GM23338 (cell line): ENCODE measurements around the gene SERPINB10. TPM values are rescaled to one million over a fixed set of nuclear protein-coding genes. Genes with fewer than 3 reads are reported as not detected.

ENCODE experiments used
- ATAC-seq: fragments of 200-7000 bp; cut with Tn5 transposase; 3 replicates; pipeline ENCODE4 v1.9.1; 2020
- DNase-seq: peaks from one replicate; pipeline ENCODE4 v3.0.0-alpha.2; 2015; ENCODE audit warnings: low spot score
- H2AFZ ChIP-seq: fragments of 200-600 bp; sonication (generic); 2 replicates; pipeline ENCODE4 v1.8.0; 2016; ENCODE audit warnings: antibody characterized with exemption, mild to moderate bottlenecking, moderate library complexity
- H3F3A ChIP-seq: fragments of 200-600 bp; sonication (generic); replicated peaks from 2 replicates; pipeline ENCODE4 v1.8.0; 2017; ENCODE audit warnings: antibody characterized with exemption, mixed run types, low read depth
- H3K27ac ChIP-seq: fragments of 200-600 bp; sonication (generic); 2 replicates; pipeline ENCODE4 v1.6.1; 2016; ENCODE audit warnings: low read depth
- H3K27me3 ChIP-seq: fragments of 200-600 bp; sonication (generic); 2 replicates; pipeline ENCODE4 v1.8.0; 2016; ENCODE audit warnings: mild to moderate bottlenecking, mixed run types, moderate library complexity; ENCODE audit not compliant: insufficient read depth
- H3K36me3 ChIP-seq: fragments of 200-600 bp; sonication (generic); 2 replicates; pipeline ENCODE4 v1.8.0; 2016; ENCODE audit warnings: mild to moderate bottlenecking; ENCODE audit not compliant: insufficient read depth
- H3K4me1 ChIP-seq: fragments of 200-600 bp; sonication (generic); 2 replicates; pipeline ENCODE4 v1.8.0; 2016; ENCODE audit warnings: mild to moderate bottlenecking, moderate library complexity; ENCODE audit not compliant: insufficient read depth
- H3K4me2 ChIP-seq: fragments of 200-600 bp; sonication (generic); 2 replicates; pipeline ENCODE4 v1.7.1; 2017; ENCODE audit warnings: mixed run types
- H3K4me3 ChIP-seq: fragments of 200-600 bp; sonication (generic); 2 replicates; pipeline ENCODE4 v1.6.1; 2016; ENCODE audit warnings: mixed run types
- H3K79me2 ChIP-seq: fragments of 200-600 bp; sonication (generic); replicated peaks from 2 replicates; pipeline ENCODE4 v1.8.0; 2017; ENCODE audit warnings: mild to moderate bottlenecking; ENCODE audit not compliant: insufficient read depth
- H3K9me2 ChIP-seq: fragments of 200-600 bp; sonication (generic); 2 replicates; pipeline ENCODE4 v1.8.0; 2017; ENCODE audit not compliant: insufficient read depth
- H4K20me1 ChIP-seq: fragments of 200-600 bp; sonication (generic); replicated peaks from 2 replicates; pipeline ENCODE4 v1.8.0; 2017; ENCODE audit warnings: mild to moderate bottlenecking; ENCODE audit not compliant: insufficient read depth
- H3K27ac Mint-ChIP-seq: 2 replicates; pipeline ENCODE4 v1.8.0; 2020; ENCODE audit warnings: inconsistent platforms, mild to moderate bottlenecking, moderate library complexity, mixed read lengths
- H3K27me3 Mint-ChIP-seq: 3 replicates; pipeline ENCODE4 v1.8.0; 2022; ENCODE audit warnings: low read depth, mild to moderate bottlenecking, moderate library complexity, mixed read lengths, inconsistent platforms; ENCODE audit not compliant: insufficient read depth, poor library complexity
- H3K36me3 Mint-ChIP-seq: 3 replicates; pipeline ENCODE4 v1.8.0; 2021; ENCODE audit warnings: low read depth, mild to moderate bottlenecking, inconsistent platforms, moderate library complexity, mixed read lengths
- H3K4me1 Mint-ChIP-seq: 3 replicates; pipeline ENCODE4 v1.8.0; 2020; ENCODE audit warnings: mild to moderate bottlenecking, inconsistent platforms, mixed read lengths
- H3K4me3 Mint-ChIP-seq: 3 replicates; pipeline ENCODE4 v1.8.0; 2021; ENCODE audit warnings: moderate library complexity, mild to moderate bottlenecking, inconsistent platforms, mixed read lengths
- H3K9me3 Mint-ChIP-seq: 3 replicates; pipeline ENCODE4 v1.8.0; 2020; ENCODE audit warnings: moderate library complexity, mild to moderate bottlenecking, inconsistent platforms, mixed read lengths
- CREB1 ChIP-seq: fragments of 250-450 bp; sonication (Bioruptor Pico); IDR thresholded peaks from 2 replicates; pipeline ENCODE4 v1.5.0; 2020; ENCODE audit warnings: low read depth, mild to moderate bottlenecking, moderate library complexity
- CTCF ChIP-seq, 2 experiments: fragments of 200-600 bp in 1 of 2; sonication (generic) in 1 of 2; conservative IDR thresholded peaks; 2 replicates each; pipeline versions ENCODE4 v1.5.1 to v1.6.1; 2016 to 2017; ENCODE audit warnings: antibody characterized with exemption in 2 of 2, low read depth in 2 of 2, mild to moderate bottlenecking in 2 of 2, moderate library complexity in 1 of 2
- EZH2phosphoT487 ChIP-seq: fragments of 200-600 bp; sonication (generic); IDR thresholded peaks from one replicate; pipeline ENCODE4 v1.8.1; 2018; ENCODE audit warnings: antibody characterized with exemption; ENCODE audit not compliant: unreplicated experiment
- JUNB ChIP-seq: IDR thresholded peaks from one replicate; pipeline ENCODE4 v1.6.1; 2016; ENCODE audit warnings: antibody characterized with exemption; ENCODE audit not compliant: unreplicated experiment
- STAT1 ChIP-seq: IDR thresholded peaks from one replicate; pipeline ENCODE4 v1.6.1; 2016; ENCODE audit warnings: antibody characterized with exemption; ENCODE audit not compliant: unreplicated experiment
- ZNF114 ChIP-seq: fragments of 250-450 bp; sonication (Bioruptor Pico); IDR thresholded peaks from 2 replicates; pipeline ENCODE4 v1.5.0; 2020; ENCODE audit warnings: mild to moderate bottlenecking, moderate library complexity
- polyA plus RNA-seq: library from polyadenylated mRNA; unstranded; fragments of >200 nt; fragmentation: Nextera tagmentation; extraction: Ambion mirVana; gene quantifications from 2 replicates; pipeline ENCODE4 v1.2.1, GENCODE V29; 2016
- total RNA-seq: library from RNA; depleted of rRNA; stranded (reverse); fragments of >200 nt; shearing (Covaris generic); gene quantifications from 2 replicates; pipeline ENCODE4 v1.2.3, GENCODE V29; 2014
- TF ChIP-seq, protein P1 (sequence below): fragments of 250-450 bp; sonication (Bioruptor Pico); IDR thresholded peaks from 2 replicates; pipeline ENCODE4 v1.5.0; 2020; ENCODE audit warnings: mild to moderate bottlenecking, moderate library complexity
- TF ChIP-seq, protein P2 (sequence below): IDR thresholded peaks from 2 replicates; pipeline ENCODE4 v1.6.1; 2016; ENCODE audit warnings: antibody characterized with exemption

SERPINB10 gene
- total and polyA plus RNA-seq, 2 experiments from 2014 or later: not detected

- Mint-ChIP-seq H3K36me3 (no peaks in the 10 kb centered on the region), H3K27ac (no peak overlapping the region), H3K9me3 (no peaks in the 10 kb centered on the region), H3K27me3 (no peaks in the 10 kb centered on the region), H3K4me1 (no peaks in the 10 kb centered on the region), H3K4me3 (peak overlapping the region; percentile 73; the same call in 2 of the 3 replicates)
- Histone ChIP-seq H3K4me2 (peak overlapping the region; percentile 91), H3K79me2 (no peaks in the 10 kb centered on the region), H3K27ac (no peak overlapping the region), H3K4me3 (peak overlapping the region; percentile 77), H3F3A (no peaks in the 10 kb centered on the region), H2AFZ (peak overlapping the region; percentile 100), H3K4me1 (no peaks in the 10 kb centered on the region; the same call in 1 of the 2 replicates), H3K27me3 (peaks cover 41% of the 10 kb centered on the region), H3K36me3 (no peaks in the 10 kb centered on the region), H3K9me2 (no peaks in the 10 kb centered on the region), H4K20me1 (no peaks in the 10 kb centered on the region)
- peak; percentile 98 for ATAC-seq
- no peak for TF ChIP-seq ZNF114 (CRISPR knock-in tag)
- peak; percentile 66 to 92 for TF ChIP-seq CTCF (conservative IDR thresholded peaks at IDR 0.05; ENCODE audit: low read depth in 2 of 2)
- no peak for TF ChIP-seq EZH2phosphoT487
- TF ChIP-seq CREB1 (CRISPR knock-in tag): peak; percentile 52; the same call in 1 of the 2 replicates
- no peak for TF ChIP-seq JUNB
- no peak for TF ChIP-seq STAT1
- peak; percentile 96 for DNase-seq
Observed at GRCh38 chr18:63936156-63936931, 28.6 kb downstream of the SERPINB10 start.

- Histone ChIP-seq H4K20me1 (no peaks in the 10 kb centered on the region), H3F3A (no peaks in the 10 kb centered on the region), H3K4me2 (peak overlapping the region; percentile 91), H3K27me3 (peaks cover 41% of the 10 kb centered on the region), H3K4me3 (peak overlapping the region; percentile 77), H3K79me2 (no peaks in the 10 kb centered on the region), H3K9me2 (no peaks in the 10 kb centered on the region), H3K27ac (no peak overlapping the region), H3K36me3 (no peaks in the 10 kb centered on the region), H3K4me1 (no peaks in the 10 kb centered on the region; the same call in 1 of the 2 replicates), H2AFZ (peak overlapping the region; percentile 100)
- no peaks in the 10 kb centered on the region for H3K36me3 Mint-ChIP-seq
- H3K9me3 Mint-ChIP-seq: no peaks in the 10 kb centered on the region
- no peaks in the 10 kb centered on the region for H3K27me3 Mint-ChIP-seq
- DNase-seq (no peak), ATAC-seq (no peak)
- peak overlapping the region; percentile 73; the same call in 1 of the 3 replicates for H3K4me3 Mint-ChIP-seq
- H3K4me1 Mint-ChIP-seq: no peaks in the 10 kb centered on the region
- H3K27ac Mint-ChIP-seq: no peak overlapping the region
- TF ChIP-seq CTCF (conservative IDR thresholded peaks at IDR 0.05; ENCODE audit: low read depth in 2 of 2): no peak
- TF ChIP-seq EZH2phosphoT487: no peak
- TF ChIP-seq, protein P1, sequence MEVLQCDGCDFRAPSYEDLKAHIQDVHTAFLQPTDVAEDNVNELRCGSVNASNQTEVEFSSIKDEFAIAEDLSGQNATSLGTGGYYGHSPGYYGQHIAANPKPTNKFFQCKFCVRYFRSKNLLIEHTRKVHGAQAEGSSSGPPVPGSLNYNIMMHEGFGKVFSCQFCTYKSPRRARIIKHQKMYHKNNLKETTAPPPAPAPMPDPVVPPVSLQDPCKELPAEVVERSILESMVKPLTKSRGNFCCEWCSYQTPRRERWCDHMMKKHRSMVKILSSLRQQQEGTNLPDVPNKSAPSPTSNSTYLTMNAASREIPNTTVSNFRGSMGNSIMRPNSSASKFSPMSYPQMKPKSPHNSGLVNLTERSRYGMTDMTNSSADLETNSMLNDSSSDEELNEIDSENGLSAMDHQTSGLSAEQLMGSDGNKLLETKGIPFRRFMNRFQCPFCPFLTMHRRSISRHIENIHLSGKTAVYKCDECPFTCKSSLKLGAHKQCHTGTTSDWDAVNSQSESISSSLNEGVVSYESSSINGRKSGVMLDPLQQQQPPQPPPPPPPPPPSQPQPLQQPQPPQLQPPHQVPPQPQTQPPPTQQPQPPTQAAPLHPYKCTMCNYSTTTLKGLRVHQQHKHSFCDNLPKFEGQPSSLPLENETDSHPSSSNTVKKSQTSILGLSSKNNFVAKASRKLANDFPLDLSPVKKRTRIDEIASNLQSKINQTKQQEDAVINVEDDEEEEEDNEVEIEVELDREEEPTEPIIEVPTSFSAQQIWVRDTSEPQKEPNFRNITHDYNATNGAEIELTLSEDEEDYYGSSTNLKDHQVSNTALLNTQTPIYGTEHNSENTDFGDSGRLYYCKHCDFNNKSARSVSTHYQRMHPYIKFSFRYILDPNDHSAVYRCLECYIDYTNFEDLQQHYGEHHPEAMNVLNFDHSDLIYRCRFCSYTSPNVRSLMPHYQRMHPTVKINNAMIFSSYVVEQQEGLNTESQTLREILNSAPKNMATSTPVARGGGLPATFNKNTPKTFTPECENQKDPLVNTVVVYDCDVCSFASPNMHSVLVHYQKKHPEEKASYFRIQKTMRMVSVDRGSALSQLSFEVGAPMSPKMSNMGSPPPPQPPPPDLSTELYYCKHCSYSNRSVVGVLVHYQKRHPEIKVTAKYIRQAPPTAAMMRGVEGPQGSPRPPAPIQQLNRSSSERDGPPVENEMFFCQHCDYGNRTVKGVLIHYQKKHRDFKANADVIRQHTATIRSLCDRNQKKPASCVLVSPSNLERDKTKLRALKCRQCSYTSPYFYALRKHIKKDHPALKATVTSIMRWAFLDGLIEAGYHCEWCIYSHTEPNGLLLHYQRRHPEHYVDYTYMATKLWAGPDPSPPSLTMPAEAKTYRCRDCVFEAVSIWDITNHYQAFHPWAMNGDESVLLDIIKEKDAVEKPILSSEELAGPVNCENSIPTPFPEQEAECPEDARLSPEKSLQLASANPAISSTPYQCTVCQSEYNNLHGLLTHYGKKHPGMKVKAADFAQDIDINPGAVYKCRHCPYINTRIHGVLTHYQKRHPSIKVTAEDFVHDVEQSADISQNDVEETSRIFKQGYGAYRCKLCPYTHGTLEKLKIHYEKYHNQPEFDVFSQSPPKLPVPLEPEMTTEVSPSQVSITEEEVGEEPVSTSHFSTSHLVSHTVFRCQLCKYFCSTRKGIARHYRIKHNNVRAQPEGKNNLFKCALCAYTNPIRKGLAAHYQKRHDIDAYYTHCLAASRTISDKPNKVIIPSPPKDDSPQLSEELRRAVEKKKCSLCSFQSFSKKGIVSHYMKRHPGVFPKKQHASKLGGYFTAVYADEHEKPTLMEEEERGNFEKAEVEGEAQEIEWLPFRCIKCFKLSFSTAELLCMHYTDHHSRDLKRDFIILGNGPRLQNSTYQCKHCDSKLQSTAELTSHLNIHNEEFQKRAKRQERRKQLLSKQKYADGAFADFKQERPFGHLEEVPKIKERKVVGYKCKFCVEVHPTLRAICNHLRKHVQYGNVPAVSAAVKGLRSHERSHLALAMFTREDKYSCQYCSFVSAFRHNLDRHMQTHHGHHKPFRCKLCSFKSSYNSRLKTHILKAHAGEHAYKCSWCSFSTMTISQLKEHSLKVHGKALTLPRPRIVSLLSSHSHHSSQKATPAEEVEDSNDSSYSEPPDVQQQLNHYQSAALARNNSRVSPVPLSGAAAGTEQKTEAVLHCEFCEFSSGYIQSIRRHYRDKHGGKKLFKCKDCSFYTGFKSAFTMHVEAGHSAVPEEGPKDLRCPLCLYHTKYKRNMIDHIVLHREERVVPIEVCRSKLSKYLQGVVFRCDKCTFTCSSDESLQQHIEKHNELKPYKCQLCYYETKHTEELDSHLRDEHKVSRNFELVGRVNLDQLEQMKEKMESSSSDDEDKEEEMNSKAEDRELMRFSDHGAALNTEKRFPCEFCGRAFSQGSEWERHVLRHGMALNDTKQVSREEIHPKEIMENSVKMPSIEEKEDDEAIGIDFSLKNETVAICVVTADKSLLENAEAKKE (CRISPR knock-in tag): no peak
- TF ChIP-seq, protein P2, sequence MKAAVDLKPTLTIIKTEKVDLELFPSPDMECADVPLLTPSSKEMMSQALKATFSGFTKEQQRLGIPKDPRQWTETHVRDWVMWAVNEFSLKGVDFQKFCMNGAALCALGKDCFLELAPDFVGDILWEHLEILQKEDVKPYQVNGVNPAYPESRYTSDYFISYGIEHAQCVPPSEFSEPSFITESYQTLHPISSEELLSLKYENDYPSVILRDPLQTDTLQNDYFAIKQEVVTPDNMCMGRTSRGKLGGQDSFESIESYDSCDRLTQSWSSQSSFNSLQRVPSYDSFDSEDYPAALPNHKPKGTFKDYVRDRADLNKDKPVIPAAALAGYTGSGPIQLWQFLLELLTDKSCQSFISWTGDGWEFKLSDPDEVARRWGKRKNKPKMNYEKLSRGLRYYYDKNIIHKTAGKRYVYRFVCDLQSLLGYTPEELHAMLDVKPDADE: no peak
Observed at GRCh38 chr18:63936932-63937393, 29.2 kb downstream of the SERPINB10 start.
